HFFc6 (cell line): ENCODE data around the gene INPP1. TPM values are rescaled to one million over a fixed set of nuclear protein-coding genes. Genes with fewer than 3 reads are reported as not detected.

Experiments used
- DNase-seq: peaks from one replicate; pipeline ENCODE4 v3.0.0-alpha.2; 2018
- H3K27ac Mint-ChIP-seq: 2 replicates; pipeline ENCODE4 v1.8.0; 2020; ENCODE audit warnings: mild to moderate bottlenecking, mixed read lengths
- H3K27me3 Mint-ChIP-seq: 2 replicates; pipeline ENCODE4 v1.8.0; 2021; ENCODE audit warnings: mild to moderate bottlenecking, moderate library complexity, mixed read lengths; ENCODE audit not compliant: insufficient read depth
- H3K36me3 Mint-ChIP-seq: 2 replicates; pipeline ENCODE4 v1.8.0; 2021; ENCODE audit warnings: low read depth, mixed read lengths
- H3K4me1 Mint-ChIP-seq: 2 replicates; pipeline ENCODE4 v1.8.0; 2020; ENCODE audit warnings: low read depth, mixed read lengths
- H3K4me3 Mint-ChIP-seq: 2 replicates; pipeline ENCODE4 v1.8.0; 2020; ENCODE audit warnings: mild to moderate bottlenecking, moderate library complexity, mixed read lengths
- H3K9me3 Mint-ChIP-seq: 2 replicates; pipeline ENCODE4 v1.8.0; 2020; ENCODE audit warnings: mild to moderate bottlenecking, mixed read lengths
- total RNA-seq, 6 experiments: library from RNA; stranded (reverse); fragmentation: NEBNext Ultra II Directional; extraction: Animal tissue kit (Norgen Biotek cat#: 25700); gene quantifications; 2 replicates in 1 of 6; 3 replicates in 5 of 6; pipeline ENCODE4 v1.2.3, GENCODE V29; 2021
- TF ChIP-seq, protein P1 (sequence below): fragments of 200-600 bp; sonication (generic); IDR thresholded peaks from 2 replicates; pipeline ENCODE4 v1.5.0; 2021; ENCODE audit warnings: antibody characterized with exemption, mild to moderate bottlenecking

Gene INPP1
- total RNA-seq, 6 experiments from 2014 or later, result 13.6 to 16.2 (median 15.7) TPM

DNA sequence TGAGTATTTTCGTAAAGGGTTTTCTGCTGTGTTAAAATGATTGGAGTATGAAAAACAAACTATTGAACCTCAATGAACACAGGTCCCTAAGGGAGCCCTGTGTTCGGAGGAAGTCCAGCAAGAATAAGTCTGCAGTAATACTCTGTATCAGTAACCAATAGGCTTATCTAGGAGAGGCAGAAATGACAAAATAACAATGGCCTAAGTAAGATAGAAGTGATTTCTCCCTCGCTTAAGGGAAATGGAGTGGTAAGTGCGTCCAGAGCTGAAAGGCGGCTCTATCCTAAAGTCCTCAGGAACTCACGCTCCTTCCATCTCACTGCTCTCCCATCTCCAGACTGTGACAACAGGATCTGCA, 35.5 kb downstream of the INPP1 start:
- Mint-ChIP-seq H3K4me1 (peaks cover 22% of the 10 kb centered on the region), H3K4me3 (peak overlapping the region; percentile 81; the same call in 1 of the 2 replicates), H3K27me3 (peaks cover 3% of the 10 kb centered on the region), H3K9me3 (no peaks in the 10 kb centered on the region), H3K36me3 (no peaks in the 10 kb centered on the region), H3K27ac (peak overlapping the region; percentile 69; the same call in 1 of the 2 replicates)
- TF ChIP-seq, protein P1, sequence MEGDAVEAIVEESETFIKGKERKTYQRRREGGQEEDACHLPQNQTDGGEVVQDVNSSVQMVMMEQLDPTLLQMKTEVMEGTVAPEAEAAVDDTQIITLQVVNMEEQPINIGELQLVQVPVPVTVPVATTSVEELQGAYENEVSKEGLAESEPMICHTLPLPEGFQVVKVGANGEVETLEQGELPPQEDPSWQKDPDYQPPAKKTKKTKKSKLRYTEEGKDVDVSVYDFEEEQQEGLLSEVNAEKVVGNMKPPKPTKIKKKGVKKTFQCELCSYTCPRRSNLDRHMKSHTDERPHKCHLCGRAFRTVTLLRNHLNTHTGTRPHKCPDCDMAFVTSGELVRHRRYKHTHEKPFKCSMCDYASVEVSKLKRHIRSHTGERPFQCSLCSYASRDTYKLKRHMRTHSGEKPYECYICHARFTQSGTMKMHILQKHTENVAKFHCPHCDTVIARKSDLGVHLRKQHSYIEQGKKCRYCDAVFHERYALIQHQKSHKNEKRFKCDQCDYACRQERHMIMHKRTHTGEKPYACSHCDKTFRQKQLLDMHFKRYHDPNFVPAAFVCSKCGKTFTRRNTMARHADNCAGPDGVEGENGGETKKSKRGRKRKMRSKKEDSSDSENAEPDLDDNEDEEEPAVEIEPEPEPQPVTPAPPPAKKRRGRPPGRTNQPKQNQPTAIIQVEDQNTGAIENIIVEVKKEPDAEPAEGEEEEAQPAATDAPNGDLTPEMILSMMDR, result no peak
- DNase-seq, result no peak

DNA sequence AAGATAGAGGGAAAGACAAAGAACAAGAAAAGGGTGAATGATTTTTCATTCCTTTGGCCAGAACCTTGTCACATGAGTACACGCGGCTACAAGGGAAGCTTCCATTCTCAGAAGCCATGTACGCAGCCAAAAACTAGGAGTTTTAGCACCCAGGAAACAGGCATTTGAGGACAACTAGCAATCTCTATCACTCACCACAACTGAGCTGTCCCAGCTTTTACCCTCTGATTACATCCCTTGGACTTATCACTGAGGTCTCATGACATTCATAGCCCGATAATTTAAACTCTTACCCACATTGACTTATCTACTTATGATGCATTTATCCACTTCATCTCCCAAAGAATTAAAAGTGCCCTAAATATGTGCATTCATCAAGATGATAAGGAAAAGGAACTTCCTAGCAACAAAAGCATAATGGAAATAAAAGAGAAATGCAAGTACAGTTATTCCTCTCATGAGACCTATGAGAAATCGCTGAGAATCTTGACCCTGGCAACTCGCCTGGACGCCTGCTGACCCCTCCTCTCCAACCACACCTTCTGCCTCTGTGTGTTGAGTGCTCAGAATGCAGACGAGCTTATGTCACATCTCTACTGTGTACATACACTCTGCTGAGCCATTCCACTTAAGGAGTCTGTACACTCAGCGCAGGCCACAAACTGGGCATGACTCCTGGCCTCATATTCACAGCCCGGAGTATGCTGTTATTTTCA, 36.0 kb downstream of the INPP1 start:
- Mint-ChIP-seq H3K27me3 (peaks cover 3% of the 10 kb centered on the region), H3K9me3 (no peaks in the 10 kb centered on the region), H3K27ac (peak overlapping the region; percentile 53; the same call in 1 of the 2 replicates), H3K36me3 (no peaks in the 10 kb centered on the region), H3K4me3 (no peak overlapping the region), H3K4me1 (peaks cover 22% of the 10 kb centered on the region)
- TF ChIP-seq, protein P1, result no peak
- no peak for DNase-seq

DNA sequence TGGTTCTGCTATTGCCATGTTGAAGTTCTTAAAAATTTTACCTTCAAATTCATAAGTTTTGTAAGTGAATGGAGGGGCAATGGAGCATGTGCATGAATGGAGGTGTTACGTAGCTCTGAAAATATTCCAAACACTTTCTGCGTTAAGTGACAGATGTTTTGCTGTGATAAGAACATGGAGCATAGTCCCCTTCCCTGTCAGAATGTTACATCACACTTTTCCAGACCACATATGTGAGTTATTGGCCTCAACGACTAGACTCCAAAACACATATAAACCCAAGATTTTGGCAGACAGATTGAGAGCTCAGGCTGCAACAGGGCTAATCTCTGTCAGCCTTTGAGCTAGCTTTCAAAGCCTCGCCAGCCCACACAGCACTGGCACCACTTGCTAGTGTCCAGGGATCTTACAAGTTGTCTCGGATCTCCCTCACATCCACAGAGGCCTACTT, 37.6 kb downstream of the INPP1 start:
- Mint-ChIP-seq H3K36me3 (no peaks in the 10 kb centered on the region), H3K27me3 (peaks cover 3% of the 10 kb centered on the region), H3K9me3 (no peaks in the 10 kb centered on the region), H3K4me3 (no peak overlapping the region), H3K4me1 (peaks cover 22% of the 10 kb centered on the region), H3K27ac (no peak overlapping the region)
- DNase-seq, result no peak
- TF ChIP-seq, protein P1, result no peak

GRCh38 chr2:190382851-190383250, 39.5 kb downstream of the INPP1 start:
- Mint-ChIP-seq H3K27me3 (peaks cover 3% of the 10 kb centered on the region), H3K4me1 (peaks cover 21% of the 10 kb centered on the region), H3K27ac (no peak overlapping the region), H3K9me3 (no peaks in the 10 kb centered on the region), H3K36me3 (no peaks in the 10 kb centered on the region), H3K4me3 (no peak overlapping the region)
- TF ChIP-seq, protein P1, result peak; percentile 68
- DNase-seq, result peak; percentile 36

- H3K4me3 Mint-ChIP-seq, result no peak overlapping the region
- peaks cover 4% of the 10 kb centered on the region; the same call in 1 of the 2 replicates for H3K27me3 Mint-ChIP-seq
- no peaks in the 10 kb centered on the region for H3K4me1 Mint-ChIP-seq
- TF ChIP-seq, protein P1, result no peak
- H3K36me3 Mint-ChIP-seq, result no peaks in the 10 kb centered on the region
- no peak overlapping the region for H3K27ac Mint-ChIP-seq
- H3K9me3 Mint-ChIP-seq, result no peaks in the 10 kb centered on the region
- no peak for DNase-seq
Measured at GRCh38 chr2:190387422-190387821, 44.0 kb downstream of the INPP1 start.
